HG03442 (cell line): Measurements from ENCODE around the gene ABCG2.
"Not testable (repeated sequence)": the region's sequence is repeated elsewhere in the genome, so short reads cannot be mapped to it uniquely, and the experiment has no call there.

Experiments
- ATAC-seq: cut with Tn5 transposase; IDR thresholded peaks from one replicate; pipeline ENCODE4 v1.9.1; 2021; ENCODE audit warnings: mild to moderate bottlenecking, moderate library complexity; ENCODE audit not compliant: unreplicated experiment

The ABCG2 gene

DNA sequence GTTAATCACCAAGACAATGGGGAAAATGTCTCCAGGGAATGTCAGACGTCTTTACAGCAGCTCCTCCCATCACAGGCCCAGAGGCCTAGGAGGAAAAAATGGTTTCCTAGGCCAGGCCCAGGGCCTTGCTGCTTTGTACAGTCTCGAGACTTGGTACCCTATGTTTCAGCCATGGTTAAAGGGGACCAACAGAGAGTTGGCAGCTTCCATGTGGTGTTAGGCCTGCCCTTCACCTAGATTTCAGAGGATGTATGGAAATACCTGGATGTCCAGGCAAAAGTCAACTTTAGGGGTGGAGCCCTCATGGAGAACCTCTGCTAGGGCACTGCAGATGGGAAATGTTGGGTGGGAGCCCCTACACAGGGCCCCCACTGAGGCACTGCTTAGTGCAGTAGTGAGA is 38.5 kb downstream of the ABCG2 start:
- ATAC-seq: no peak

DNA sequence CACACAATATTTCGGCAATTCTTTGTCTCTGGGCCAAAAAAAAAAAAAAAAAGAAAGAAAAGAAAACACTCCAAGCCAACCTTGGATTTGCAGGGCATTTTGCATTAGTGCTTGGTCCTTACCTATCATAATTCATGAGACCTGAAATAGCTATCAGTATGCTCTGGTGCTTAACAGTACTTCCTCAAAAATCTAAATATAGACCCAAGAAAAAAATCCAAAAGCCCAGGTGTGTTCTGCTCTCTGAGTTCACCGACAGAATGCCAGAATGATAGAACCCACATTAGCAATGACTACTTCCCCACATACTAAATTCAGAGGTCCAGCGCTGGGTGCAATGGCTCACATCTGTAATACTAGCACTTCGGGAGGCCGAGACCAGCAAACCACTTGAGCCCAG is 42.9 kb downstream of the ABCG2 start:
- ATAC-seq: no peak

DNA sequence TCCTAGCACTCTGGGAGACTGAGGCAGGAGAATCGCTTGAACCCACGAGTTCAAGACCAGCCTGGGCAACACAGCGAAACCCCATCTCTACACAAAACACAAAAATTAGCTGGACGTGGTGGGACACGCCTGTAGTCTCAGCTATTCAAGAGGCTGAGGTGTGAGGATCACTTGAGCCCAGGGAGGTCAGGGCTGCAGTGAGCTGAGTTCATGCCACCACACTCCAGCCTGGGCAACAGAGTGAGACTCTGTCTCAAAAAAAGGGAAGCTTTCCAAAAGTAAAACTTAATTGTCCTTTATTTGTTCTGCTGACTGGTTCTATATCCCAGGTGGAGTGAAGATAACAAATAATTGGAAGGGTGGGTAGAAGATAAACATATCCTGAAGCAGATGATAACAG is 45.6 kb downstream of the ABCG2 start:
- ATAC-seq: no peak

DNA sequence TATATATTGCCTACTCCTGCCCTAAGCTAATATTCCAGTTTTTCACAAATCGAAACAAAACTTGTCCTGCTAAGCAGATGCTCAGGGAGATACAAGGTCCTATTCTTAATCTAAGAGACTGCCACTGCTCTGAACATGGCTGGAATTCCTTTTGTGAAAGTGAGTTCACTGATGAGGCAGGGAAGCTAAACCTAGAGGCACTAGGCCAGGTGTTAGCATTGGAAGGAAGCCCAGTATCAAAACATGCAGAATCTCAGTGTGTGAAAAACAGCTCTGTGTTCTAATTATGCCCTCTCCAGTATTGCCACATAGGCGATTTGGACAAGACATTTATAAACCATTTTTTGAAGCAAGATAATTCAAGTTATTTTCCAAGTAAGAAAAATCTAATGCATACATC is 47.6 kb downstream of the ABCG2 start:
- ATAC-seq: no peak

DNA sequence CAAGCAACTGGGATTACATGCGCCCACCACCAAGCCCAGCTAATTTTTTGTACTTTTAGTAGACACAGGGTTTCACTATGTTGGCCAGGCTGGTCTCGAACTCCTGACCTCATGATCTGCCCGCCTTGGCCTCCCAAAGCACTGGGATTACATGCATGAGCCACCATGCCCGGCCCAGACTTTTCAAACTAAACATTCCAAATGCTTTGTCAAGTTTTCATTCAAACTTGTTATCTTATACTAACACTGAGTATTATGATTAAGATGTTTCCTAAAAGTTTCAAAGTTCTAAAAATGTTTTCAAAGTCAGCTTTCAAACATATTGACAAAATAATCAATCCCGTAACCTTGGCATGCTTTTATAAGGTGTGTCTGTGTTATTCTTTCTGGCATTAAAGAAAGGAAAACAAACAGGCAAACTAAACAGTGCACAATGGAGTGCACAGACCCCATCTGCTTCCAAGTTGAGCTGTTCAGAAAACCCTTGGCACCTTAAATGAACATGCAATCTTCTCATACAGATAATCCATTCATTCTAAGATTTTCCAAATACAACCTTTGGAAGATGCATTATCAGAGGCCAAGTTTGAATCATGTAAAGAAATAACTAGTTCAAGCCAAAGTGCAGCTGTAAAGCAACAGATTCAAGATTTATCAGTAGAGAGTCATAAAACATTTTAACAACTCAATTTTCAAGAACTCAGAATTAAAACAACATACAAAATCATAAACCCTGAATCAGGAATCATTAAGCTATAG is 49.1 kb downstream of the ABCG2 start:
- ATAC-seq: no peak

DNA sequence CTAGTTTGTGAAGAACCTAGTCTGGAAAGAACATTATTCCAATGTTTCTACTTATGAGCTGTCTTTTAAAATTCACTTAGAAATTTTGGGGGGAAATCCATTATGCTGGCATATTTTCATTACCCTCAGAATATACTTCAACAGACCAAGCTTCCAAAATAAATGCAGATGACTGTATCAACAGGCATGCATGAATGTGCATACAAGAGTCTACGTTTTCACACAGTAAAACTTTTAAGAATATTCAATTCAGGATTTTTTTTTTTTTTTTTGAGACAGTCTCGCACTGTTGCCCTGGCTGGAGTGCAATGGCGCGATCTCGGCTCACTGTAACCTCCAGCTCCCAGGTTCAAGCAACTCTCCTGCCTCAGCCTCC is 49.7 kb downstream of the ABCG2 start:
- ATAC-seq: no peak

DNA sequence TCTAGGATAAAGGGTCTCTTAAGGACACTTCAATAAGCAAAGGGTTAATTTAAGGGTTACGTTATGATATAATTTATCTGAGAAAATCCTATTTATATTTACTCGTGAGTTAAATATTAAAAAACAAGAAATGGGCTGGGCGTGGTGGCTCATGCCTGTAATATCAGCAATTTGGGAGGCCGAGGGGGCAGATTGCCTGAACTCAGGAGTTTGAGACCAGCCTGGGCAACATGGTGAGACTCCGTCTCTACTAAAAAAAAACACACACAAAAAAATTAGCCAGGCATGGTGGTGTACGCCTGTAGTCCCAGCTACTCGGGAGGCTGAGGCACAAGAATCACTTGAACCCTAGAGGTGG is 50.4 kb downstream of the ABCG2 start:
- not testable (repeated sequence) for ATAC-seq

DNA sequence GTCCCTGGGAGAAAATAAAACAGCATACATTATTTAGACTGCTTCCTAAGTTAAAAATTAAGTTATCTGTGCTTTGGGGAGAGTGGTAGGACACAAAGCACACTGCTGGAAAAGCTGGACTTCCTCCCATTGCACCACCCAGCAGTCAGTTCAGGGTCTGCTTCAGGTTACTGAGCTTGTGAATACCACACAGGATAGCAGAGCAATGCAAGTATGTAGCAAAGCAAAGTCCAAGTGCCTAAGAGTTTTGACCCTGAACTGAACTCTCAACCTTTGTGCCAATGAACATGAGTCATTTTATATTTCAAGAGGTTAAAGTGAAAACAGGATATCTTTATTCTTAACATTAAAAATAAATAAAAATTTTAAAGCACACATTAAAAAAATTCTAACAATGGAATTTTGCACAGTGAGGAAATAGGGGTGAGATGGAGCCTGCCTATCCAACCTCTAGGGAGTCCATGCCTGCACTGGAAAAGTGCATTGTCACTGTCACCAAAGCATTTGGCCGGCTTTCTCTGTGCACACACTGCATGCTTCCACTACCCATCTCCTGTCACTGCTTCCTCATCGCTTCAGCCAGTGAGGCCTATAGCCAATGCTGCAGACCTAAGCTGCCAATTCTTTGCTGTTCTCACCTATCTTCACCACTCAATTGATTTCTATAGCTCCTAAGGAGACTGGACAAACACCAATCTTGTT is 50.9 kb downstream of the ABCG2 start:
- ATAC-seq: no peak

DNA sequence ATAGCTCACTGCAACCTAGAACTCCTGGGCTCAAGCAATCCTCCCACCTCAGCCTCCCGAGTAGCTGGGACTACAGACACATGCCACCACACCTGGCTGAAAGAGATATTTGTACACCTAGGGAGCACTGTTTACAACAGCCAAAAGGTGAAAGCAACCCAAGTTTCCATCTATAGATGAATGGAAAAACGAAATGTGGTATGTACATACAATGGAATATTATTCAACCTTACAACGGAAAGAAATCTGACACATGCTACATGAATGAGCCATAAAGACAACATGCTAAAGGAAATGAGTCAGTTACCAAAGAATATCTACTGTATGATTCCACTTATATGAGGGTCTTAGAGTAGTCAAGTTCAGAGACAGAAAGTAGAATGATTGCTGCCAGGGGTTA is 52.2 kb downstream of the ABCG2 start:
- no peak for ATAC-seq

DNA sequence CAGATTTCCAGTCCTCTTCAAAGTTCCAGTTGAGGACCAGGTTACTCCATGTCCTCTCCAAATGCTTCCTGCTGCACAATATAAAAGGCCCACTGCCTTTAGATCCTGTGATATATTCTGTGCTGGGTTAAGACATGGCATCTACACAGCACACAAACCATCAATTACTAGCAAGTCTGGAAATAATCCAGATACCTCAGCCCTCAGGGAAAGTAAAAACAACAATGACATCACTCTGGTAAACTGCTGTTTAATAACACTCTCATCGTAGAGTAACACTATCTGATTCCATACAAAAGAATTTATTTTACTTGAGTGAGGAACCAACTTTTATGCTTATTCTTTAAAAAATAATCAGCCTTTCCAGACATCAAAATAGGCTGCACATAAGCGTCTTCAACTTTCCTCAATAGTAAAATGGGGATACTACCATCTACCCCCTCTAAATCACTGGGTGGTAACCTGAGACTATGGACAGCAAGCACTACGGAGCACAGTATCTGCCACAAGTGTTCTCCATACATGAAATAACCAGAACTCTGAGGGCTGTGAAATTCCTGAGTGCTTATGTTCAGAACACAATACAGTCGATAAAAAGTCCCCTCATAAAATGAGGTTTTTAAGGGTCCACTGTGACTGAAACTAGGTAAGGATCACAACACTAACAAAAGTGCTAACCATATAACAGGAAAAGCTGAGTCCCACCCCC is 53.4 kb downstream of the ABCG2 start:
- no peak for ATAC-seq

DNA sequence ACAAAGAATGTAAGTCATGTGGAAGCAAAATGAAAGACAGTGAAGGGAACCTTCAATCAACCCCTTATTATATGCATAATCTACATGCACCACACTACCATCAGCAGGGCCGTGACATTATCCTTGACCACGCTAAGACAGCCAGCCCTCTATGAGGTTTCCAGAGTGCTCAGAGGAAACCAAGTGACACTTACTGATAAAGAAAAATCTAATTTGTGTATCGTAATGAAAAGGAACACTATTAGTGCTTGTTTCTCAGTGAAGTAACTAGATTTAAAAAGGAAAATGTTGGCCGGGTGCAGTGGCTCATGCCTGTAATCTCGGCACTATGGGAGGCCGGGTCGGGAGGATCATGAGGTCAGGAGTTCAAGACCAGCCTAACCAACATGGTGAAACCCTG is 56.4 kb downstream of the ABCG2 start:
- ATAC-seq: no peak

DNA sequence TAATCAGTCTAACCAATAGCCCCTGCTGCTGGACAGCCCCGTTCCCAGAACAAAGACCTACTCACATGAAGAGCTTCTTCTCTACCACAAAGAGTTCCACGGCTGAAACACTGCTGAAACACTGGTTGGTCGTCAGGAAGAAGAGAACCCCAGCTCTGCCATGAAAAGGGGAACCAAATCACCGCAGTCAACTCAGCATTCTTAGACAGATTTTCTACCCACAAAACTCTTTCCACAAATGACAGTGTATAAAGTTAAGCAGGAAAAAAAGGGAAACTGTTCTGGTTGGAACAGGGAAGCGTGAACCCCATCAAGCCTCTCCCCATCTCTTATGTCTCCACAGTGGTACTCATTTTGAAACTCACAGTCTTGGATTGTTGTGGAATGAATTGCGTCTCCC is 57.3 kb downstream of the ABCG2 start:
- no peak for ATAC-seq

DNA sequence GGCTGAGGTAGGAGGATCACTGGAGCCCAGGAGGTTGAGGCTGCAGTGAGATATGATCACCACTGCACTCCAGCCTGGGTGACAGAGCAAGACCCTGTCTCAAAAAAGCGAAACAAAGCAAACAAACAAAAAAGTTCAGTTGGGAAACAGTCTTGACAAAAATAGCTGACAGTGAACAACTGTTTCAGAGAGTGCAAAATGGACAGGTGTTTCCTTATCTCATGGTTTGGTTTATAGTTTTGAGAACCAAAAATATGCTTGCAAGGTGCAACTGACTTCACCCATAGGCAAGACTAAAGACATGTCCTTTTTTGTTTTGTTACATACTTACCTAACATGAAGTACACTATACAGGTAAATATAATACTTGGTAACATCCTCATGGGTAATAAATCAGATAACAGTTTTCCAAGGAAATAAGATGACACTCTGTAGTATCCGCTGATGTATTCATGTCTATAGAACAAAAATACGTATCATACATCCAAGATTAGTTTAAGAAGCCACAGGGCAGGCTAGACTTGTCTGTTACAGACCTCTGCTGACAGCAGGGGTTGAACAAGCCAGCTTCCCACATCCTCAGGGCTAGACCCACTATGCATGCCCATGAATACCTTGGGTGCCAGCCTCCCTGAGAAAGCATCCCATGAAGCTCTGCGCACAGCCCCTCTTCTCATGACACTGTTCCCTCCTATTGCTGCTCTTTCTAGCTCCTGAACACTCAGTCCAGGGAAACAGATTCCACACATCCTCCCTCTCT is 59.3 kb downstream of the ABCG2 start:
- ATAC-seq: no peak

DNA sequence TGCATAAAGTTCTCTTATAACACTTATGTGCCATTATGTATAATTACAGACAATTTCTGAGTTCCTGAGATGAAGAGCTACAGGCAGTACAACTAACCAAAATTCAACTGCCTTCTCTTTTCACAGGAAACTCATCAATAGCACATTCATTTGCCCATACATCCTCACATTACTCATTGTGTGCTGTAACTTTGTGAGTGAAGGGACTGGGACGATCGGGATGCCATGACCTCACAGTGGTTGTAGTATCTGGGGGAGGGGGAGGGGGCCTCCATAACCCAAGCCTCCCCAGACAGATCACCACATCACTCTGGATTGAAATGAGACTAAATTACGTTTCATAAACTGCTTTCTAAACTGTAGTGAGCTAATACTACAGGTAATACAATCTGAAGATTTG is 60.7 kb downstream of the ABCG2 start:
- ATAC-seq: no peak

DNA sequence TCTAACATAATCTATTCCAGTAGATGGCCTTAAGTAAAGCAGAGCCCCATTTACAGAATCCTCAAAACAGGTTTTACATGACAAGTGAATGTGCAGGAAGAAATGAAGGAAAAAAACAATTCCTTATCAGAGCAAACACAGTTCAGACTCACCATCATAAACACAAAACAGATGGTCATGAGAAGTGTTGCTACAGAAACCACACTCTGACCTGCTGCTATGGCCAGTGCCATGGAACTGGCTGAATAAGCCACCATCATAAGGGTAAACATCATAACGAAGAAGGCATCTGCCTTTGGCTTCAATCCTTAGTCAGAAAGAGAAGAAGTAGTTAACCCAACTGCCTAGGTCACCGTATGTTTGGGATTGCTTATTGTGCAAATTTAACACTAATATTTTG is 61.1 kb downstream of the ABCG2 start:
- no peak for ATAC-seq

DNA sequence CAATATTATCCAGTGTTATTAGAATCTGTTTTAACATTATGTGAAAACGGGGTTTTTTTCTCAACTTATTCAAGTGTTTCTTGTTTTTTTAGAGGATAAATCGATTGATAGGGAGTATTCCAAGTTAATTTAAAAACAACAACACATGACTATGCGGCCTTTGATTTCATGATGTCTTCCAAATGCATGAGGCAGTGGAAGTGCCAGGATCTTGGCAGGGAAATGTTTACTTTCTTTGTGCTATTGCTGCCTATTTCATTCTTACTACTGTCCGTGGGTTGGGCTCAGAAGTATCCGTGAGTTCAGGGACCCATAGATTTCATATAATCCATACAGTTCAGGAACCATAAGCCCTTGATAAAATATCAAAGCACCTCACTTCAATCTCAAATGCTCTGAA is 64.6 kb downstream of the ABCG2 start:
- ATAC-seq: no peak

DNA sequence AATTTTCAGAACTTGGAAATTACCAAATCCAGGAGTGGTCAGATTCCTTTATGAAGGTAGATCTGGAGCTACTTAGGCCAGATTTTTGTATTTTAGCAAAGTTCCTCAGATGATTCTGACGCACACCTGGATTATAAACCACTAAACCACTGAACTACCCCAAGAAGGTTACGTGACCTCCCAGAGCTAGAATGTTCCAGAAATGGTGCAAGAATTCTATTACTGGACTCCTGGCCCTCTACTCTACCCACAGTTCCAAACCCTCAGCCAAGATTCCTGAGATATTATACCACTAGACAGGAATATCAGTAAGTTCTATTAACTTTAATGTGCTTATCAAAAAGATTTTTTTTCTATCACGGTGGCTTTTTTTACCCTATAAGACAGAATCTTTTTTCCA is 67.1 kb downstream of the ABCG2 start:
- no peak for ATAC-seq

DNA sequence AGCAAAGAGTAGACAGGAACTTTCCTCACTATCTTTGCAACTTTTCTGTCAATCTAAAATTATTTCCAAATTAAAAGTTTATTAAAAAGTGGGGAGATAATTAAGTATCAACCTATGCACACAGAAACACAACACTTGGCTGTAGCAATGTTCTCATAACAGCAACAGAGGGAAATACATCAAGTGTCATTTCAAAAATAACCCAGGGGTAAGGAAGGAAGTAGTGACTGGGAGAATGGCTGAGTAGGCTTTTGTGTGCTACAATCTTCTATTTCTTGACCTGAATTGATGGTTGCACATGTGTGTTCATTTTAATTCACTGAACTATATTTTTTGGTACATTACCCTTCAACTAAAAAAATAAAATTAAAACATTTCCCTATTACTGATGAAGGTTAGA is 67.5 kb downstream of the ABCG2 start:
- no peak for ATAC-seq

DNA sequence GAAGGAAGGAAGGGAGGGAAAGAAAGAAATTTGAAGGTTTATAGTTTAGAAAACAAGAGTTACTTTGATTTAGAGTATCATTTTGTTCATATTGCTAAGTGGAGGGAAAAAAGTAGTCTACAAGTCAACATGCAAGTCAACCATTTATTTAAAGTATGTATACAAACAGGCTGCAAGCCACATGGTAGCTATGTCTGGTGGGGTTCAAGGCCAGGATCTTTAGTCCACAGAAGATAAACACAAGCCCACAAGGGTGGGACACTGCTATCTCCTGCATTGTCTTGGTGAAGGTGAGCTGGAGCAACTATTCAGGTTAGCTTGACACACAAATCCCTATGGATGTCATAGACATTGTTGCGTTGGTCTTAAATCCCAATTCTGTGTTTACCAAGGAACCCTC is 71.4 kb downstream of the ABCG2 start:
- no peak for ATAC-seq

DNA sequence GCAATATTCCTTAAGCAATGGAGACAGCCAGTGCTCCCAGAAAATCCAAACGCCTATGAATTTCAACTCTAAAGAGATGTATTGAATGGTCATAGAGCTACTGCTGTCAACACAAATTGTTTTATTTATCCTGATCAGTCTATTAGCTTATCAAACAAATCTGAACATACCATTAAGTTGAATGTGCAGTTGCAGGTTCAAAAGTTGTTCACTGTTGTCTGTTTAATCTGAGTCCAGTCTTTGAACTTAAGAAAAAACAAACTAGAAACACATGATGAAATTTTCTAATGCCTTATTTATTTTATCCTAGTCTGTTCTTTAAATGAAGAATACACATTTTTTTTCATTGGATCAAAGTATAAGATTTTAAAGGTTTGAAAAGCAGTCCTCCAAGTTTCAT is 77.8 kb downstream of the ABCG2 start:
- no peak for ATAC-seq

DNA sequence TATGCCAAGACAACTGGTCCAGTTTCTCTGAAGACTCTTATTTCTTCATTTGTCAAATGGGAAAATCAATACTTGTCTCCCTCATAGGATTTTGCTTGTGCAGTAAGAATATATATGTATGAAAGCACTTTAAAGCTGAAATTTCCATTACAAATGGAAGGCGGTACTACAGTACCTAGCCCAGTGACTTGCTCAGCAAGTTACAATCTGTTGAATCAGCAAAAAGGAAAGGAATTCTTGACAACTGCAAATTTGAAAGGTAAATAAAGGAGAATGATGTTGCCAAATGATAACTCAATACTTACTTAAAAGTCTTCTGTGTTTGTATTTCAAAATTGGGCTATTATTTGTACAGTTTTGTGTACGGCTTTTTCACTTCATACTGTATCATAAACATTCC is 79.9 kb downstream of the ABCG2 start:
- ATAC-seq: no peak
